ENCODE results near the gene DNAI2. TPM values are rescaled to one million over a fixed set of nuclear protein-coding genes. Genes with fewer than 3 reads are reported as not detected.

Gene DNAI2
- total RNA-seq, 1 donor from 2014 or later: not detected

- no peak overlapping the region for H3K4me3 ChIP-seq (ENCODE audit: low read depth, low read length)
- no peak for TF ChIP-seq CTCF (conservative IDR thresholded peaks at IDR 0.05; ENCODE audit: low read depth, low read length)
- DNase-seq (ENCODE audit: low read depth): no peak
Observed at GRCh38 chr17:74295625-74296547, 21.9 kb downstream of the DNAI2 start.

- TF ChIP-seq CTCF (conservative IDR thresholded peaks at IDR 0.05; ENCODE audit: low read depth, low read length): peak; percentile 68
- no peak for DNase-seq (ENCODE audit: low read depth)
- H3K4me3 ChIP-seq (ENCODE audit: low read depth, low read length): no peak overlapping the region
Observed at GRCh38 chr17:74296548-74296936, 22.5 kb downstream of the DNAI2 start.

GRCh38 chr17:74297941-74298340 is 23.9 kb downstream of the DNAI2 start:
- TF ChIP-seq CTCF (conservative IDR thresholded peaks at IDR 0.05; ENCODE audit: low read depth, low read length): no peak
- no peak for DNase-seq (ENCODE audit: low read depth)
- no peak overlapping the region for H3K4me3 ChIP-seq (ENCODE audit: low read depth, low read length)

GRCh38 chr17:74298778-74299177 is 24.7 kb downstream of the DNAI2 start:
- no peak overlapping the region for H3K4me3 ChIP-seq (ENCODE audit: low read depth, low read length)
- no peak for DNase-seq (ENCODE audit: low read depth)
- TF ChIP-seq CTCF (conservative IDR thresholded peaks at IDR 0.05; ENCODE audit: low read depth, low read length): no peak

- H3K4me3 ChIP-seq (ENCODE audit: low read depth, low read length): no peak overlapping the region
- DNase-seq (ENCODE audit: low read depth): no peak
- no peak for TF ChIP-seq CTCF (conservative IDR thresholded peaks at IDR 0.05; ENCODE audit: low read depth, low read length)
Observed at GRCh38 chr17:74299226-74300009, 25.4 kb downstream of the DNAI2 start.

- no peak for TF ChIP-seq CTCF (conservative IDR thresholded peaks at IDR 0.05; ENCODE audit: low read depth, low read length)
- no peak overlapping the region for H3K4me3 ChIP-seq (ENCODE audit: low read depth, low read length)
- DNase-seq (ENCODE audit: low read depth): no peak
Observed at GRCh38 chr17:74303305-74303704, 29.3 kb downstream of the DNAI2 start.
